PC-9 (cell line): Measurements from ENCODE around the gene PCDHGA10. TPM values are rescaled to one million over a fixed set of nuclear protein-coding genes. Genes with fewer than 3 reads are reported as not detected.

Experiments
- BruUV-seq: library from RNA; stranded (reverse); fragments of 400-500 nt; replicated peaks from 2 replicates; lab custom pipeline; 2021; lab: Mats Ljungman, UMichigan
- CTCF ChIA-PET: fragments of 300-600 bp; sonication (Branson Sonifier 250); formaldehyde crosslinking; loops from one replicate; lab custom pipeline; 2022; ENCODE audit warnings: antibody characterized with exemption; lab: Charles Lee
- POLR2A ChIA-PET: fragments of 300-600 bp; sonication (Branson Sonifier 250); formaldehyde crosslinking; loops from one replicate; lab custom pipeline; 2022; ENCODE audit warnings: antibody characterized with exemption; ENCODE audit not compliant: unreplicated experiment; lab: Charles Lee
- DNase-seq, 2 experiments: peaks; one replicate each; pipeline versions ENCODE4 v3.0.0 to v3.0.0-alpha.2; 2015 to 2022; ENCODE audit warnings: mixed read lengths in 1 of 2
- H2AFZ ChIP-seq: fragments of 200-600 bp; sonication (generic); 2 replicates; pipeline ENCODE4 v1.8.1; 2017; ENCODE audit warnings: antibody characterized with exemption
- H3F3A ChIP-seq: fragments of 200-600 bp; sonication (generic); 2 replicates; pipeline ENCODE4 v1.8.1; 2017; ENCODE audit warnings: antibody characterized with exemption, mild to moderate bottlenecking, low read depth; ENCODE audit not compliant: insufficient read depth
- H3K27ac ChIP-seq: fragments of 200-600 bp; sonication (generic); 2 replicates; pipeline ENCODE4 v1.6.1; 2016; ENCODE audit warnings: mixed run types
- H3K27me3 ChIP-seq: fragments of 200-600 bp; sonication (generic); 2 replicates; pipeline ENCODE4 v1.6.1; 2016; ENCODE audit warnings: low read depth, mixed run types; ENCODE audit not compliant: insufficient read depth
- H3K36me3 ChIP-seq: fragments of 200-600 bp; sonication (generic); 2 replicates; pipeline ENCODE4 v1.6.1; 2016; ENCODE audit warnings: low read depth, mixed run types
- H3K4me1 ChIP-seq: fragments of 200-600 bp; sonication (generic); replicated peaks from 2 replicates; pipeline ENCODE4 v1.6.1; 2016; ENCODE audit warnings: mixed run types; ENCODE audit not compliant: insufficient read depth
- H3K4me2 ChIP-seq: fragments of 200-600 bp; sonication (generic); 2 replicates; pipeline ENCODE4 v1.6.1; 2017; ENCODE audit warnings: mixed run types
- H3K4me3 ChIP-seq: fragments of 200-600 bp; sonication (generic); 2 replicates; pipeline ENCODE4 v1.6.1; 2016; ENCODE audit warnings: mixed run types
- H3K79me2 ChIP-seq: fragments of 200-600 bp; sonication (generic); 2 replicates; pipeline ENCODE4 v1.6.1; 2017; ENCODE audit warnings: low read depth, mixed run types
- H3K9me2 ChIP-seq: fragments of 200-600 bp; sonication (generic); 2 replicates; pipeline ENCODE4 v1.8.1; 2017; ENCODE audit warnings: mild to moderate bottlenecking; ENCODE audit not compliant: insufficient read depth
- H3K9me3 ChIP-seq: fragments of 200-600 bp; sonication (generic); 2 replicates; pipeline ENCODE4 v1.8.1; 2016; ENCODE audit warnings: low read depth; ENCODE audit not compliant: insufficient read depth
- H4K20me1 ChIP-seq: fragments of 200-600 bp; sonication (generic); 2 replicates; pipeline ENCODE4 v1.8.1; 2017; ENCODE audit not compliant: insufficient read depth
- CTCF ChIP-seq: fragments of 200-600 bp; sonication (generic); conservative IDR thresholded peaks from 2 replicates; pipeline ENCODE4 v1.6.1; 2017; ENCODE audit warnings: mixed run types, antibody characterized with exemption, mild to moderate bottlenecking, moderate library complexity
- EZH2 ChIP-seq: fragments of 200-600 bp; sonication (generic); IDR thresholded peaks from 2 replicates; pipeline ENCODE4 v1.8.0; 2017; ENCODE audit warnings: antibody characterized with exemption, low read depth
- intact Hi-C: fragments of 100-400 bp; cut with micrococcal nuclease; formaldehyde crosslinking; loops from one replicate; pipeline ENCODE4 v1.10.0; 2022; ENCODE audit not compliant: unreplicated experiment
- total RNA-seq: library from RNA; stranded (reverse); gene quantifications from 2 replicates; pipeline ENCODE4 v1.2.3, GENCODE V29; 2021

Gene PCDHGA10
- total RNA-seq, 1 experiment from 2014 or later = 0.13 TPM

GRCh38 chr5:141398608-141399007 is 14.2 kb upstream of the PCDHGA10 start:
- H3K4me2 ChIP-seq = no peak overlapping the region
- intact Hi-C loops = no loop called here
- H2AFZ ChIP-seq = no peak overlapping the region
- no peaks in the 10 kb centered on the region for H3K9me2 ChIP-seq
- DNase-seq = no peak
- no peaks in the 10 kb centered on the region for H4K20me1 ChIP-seq
- no peaks in the 10 kb centered on the region for H3K9me3 ChIP-seq
- no peak overlapping the region for H3K4me3 ChIP-seq
- H3K79me2 ChIP-seq = no peaks in the 10 kb centered on the region
- TF ChIP-seq CTCF (no peak), EZH2 (no peak)
- H3K4me1 ChIP-seq = no peaks in the 10 kb centered on the region
- ChIA-PET POLR2A (no interaction called here), CTCF (no interaction called here)
- no peak overlapping the region for H3K27ac ChIP-seq
- no peaks in the 10 kb centered on the region for H3F3A ChIP-seq
- H3K36me3 ChIP-seq = no peaks in the 10 kb centered on the region
- peaks cover 36% of the 10 kb centered on the region for H3K27me3 ChIP-seq
- no TSS peak for BruUV-seq

GRCh38 chr5:141399555-141400258 is 13.1 kb upstream of the PCDHGA10 start:
- no peaks in the 10 kb centered on the region for H3K79me2 ChIP-seq
- no peaks in the 10 kb centered on the region for H3K4me1 ChIP-seq
- no peaks in the 10 kb centered on the region for H4K20me1 ChIP-seq
- H3K4me2 ChIP-seq = no peak overlapping the region
- ChIA-PET CTCF (no interaction called here), POLR2A (no interaction called here)
- no TSS peak for BruUV-seq
- H3K27ac ChIP-seq = no peak overlapping the region
- TF ChIP-seq CTCF (no peak), EZH2 (no peak)
- no peaks in the 10 kb centered on the region for H3K9me3 ChIP-seq
- intact Hi-C loops = no loop called here
- H3K4me3 ChIP-seq = no peak overlapping the region
- DNase-seq = no peak
- H3F3A ChIP-seq = no peaks in the 10 kb centered on the region
- no peak overlapping the region for H2AFZ ChIP-seq
- no peaks in the 10 kb centered on the region for H3K9me2 ChIP-seq
- peaks cover 47% of the 10 kb centered on the region for H3K27me3 ChIP-seq
- no peaks in the 10 kb centered on the region for H3K36me3 ChIP-seq

- ChIA-PET CTCF (no interaction called here), POLR2A (no interaction called here)
- Histone ChIP-seq H4K20me1 (no peaks in the 10 kb centered on the region), H3K4me1 (no peaks in the 10 kb centered on the region), H3F3A (no peaks in the 10 kb centered on the region), H3K36me3 (no peaks in the 10 kb centered on the region), H3K9me2 (no peaks in the 10 kb centered on the region), H3K27ac (no peak within 1 kb of the TSS), H3K9me3 (no peaks in the 10 kb centered on the region), H3K4me3 (no peak within 1 kb of the TSS), H2AFZ (no peak within 1 kb of the TSS), H3K79me2 (no peaks in the 10 kb centered on the region), H3K27me3 (peaks cover 53% of the 10 kb centered on the region), H3K4me2 (0 out of 2 replicates have a peak within 1 kb of the TSS, but pooled peaks have one; percentile 13)
- peak in 1 of 2 experiments; percentile 10 for DNase-seq
- TF ChIP-seq EZH2 (no peak), CTCF (peak; percentile 69)
- intact Hi-C loops = no loop called here
- no TSS peak for BruUV-seq
These were observed 10.1 kb upstream of the PCDHGA10 start, which contains the start of gene PCDHGA9 for GRCh38 chr5:141402553-141403243. PCDHGA9 (plus strand) TSS chr5:141402778; CDS start chr5:141402953, 175 bp downstream.
